ENCODE results near the gene MUC15. TPM values are rescaled to one million over a fixed set of nuclear protein-coding genes. Genes with fewer than 3 reads are reported as not detected.

The MUC15 gene
- total and polyA plus RNA-seq, 12 donors: 0.01 TPM; not detected in 11

DNA sequence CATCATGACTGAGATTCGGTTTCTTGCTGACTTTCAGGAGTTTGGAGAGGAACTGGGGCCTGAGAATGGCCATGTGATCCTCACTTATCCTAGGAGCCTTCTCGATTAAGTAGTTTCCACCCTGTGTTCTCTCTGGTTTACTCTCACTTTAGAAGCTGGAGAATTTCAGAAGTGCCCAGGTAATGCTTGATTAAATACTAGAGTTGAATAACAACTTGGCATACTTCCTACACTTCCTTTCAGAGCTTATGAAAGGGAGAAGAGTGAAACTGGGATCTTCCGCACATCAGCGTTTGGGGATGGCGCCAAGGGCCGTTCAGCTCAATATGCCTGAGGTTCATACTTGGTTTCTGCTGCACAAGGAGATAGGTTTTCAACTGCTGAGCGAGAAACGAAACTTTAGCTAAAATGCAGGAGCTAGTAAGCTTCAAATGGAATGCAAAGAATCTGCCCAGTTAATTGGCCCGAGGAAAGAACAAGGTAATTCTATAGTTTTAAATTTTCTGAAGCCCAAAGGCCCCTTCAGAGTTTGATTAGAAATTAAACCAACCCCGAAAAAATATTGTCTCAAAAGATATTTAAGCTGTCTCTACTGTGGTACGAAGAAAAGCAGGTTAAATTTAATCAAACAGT lies 823 bp upstream of the MUC15 start:
- WGBS, 2 donors: 78 to 80% methylated on average over 11 of the region's 11 CpGs
- Histone ChIP-seq H3K36me3 (no peaks in the 10 kb centered on the region), H3K4me1 (no peaks in the 10 kb centered on the region), H3K27me3 (no peaks in the 10 kb centered on the region), H3K9me3 (no peaks in the 10 kb centered on the region), H3K27ac (no peak overlapping the region), H3K4me3 (no peak overlapping the region)
- intact Hi-C loops (cut with DNase I): no loop called here
- TF ChIP-seq, protein P1, sequence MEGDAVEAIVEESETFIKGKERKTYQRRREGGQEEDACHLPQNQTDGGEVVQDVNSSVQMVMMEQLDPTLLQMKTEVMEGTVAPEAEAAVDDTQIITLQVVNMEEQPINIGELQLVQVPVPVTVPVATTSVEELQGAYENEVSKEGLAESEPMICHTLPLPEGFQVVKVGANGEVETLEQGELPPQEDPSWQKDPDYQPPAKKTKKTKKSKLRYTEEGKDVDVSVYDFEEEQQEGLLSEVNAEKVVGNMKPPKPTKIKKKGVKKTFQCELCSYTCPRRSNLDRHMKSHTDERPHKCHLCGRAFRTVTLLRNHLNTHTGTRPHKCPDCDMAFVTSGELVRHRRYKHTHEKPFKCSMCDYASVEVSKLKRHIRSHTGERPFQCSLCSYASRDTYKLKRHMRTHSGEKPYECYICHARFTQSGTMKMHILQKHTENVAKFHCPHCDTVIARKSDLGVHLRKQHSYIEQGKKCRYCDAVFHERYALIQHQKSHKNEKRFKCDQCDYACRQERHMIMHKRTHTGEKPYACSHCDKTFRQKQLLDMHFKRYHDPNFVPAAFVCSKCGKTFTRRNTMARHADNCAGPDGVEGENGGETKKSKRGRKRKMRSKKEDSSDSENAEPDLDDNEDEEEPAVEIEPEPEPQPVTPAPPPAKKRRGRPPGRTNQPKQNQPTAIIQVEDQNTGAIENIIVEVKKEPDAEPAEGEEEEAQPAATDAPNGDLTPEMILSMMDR (IDR thresholded peaks at IDR 0.05): no peak
- ATAC-seq (no peak), DNase-seq (no peak)

DNA sequence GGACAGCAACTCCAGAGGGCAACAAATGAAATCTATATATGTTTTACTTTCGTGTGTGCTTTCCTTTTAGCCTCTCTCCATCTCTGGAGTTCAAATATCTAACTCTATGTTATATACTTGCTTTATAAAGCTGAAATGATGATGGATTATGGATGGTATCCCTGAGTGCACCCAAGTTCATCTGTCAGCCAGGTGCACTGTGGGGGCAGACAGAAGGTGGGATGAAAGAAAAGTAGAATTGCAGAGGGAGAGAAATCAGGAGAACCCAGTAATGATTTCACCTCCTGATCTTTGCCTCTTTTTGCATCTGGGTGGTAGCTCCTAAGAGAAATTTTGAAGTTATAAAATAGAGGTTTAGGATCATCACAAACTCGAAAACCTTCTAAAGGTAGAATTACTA lies 2.4 kb downstream of the MUC15 start:
- Histone ChIP-seq H3K27me3 (no peaks in the 10 kb centered on the region), H3K36me3 (no peaks in the 10 kb centered on the region), H3K4me3 (no peak overlapping the region), H3K4me1 (no peaks in the 10 kb centered on the region), H3K9me3 (no peaks in the 10 kb centered on the region), H3K27ac (no peak overlapping the region)
- TF ChIP-seq, protein P1 (IDR thresholded peaks at IDR 0.05): no peak
- intact Hi-C loops (cut with DNase I): no loop called here
- ATAC-seq (no peak), DNase-seq (no peak)
- WGBS, 2 donors: 53 to 71% methylated on average over 2 of the region's 2 CpGs

DNA sequence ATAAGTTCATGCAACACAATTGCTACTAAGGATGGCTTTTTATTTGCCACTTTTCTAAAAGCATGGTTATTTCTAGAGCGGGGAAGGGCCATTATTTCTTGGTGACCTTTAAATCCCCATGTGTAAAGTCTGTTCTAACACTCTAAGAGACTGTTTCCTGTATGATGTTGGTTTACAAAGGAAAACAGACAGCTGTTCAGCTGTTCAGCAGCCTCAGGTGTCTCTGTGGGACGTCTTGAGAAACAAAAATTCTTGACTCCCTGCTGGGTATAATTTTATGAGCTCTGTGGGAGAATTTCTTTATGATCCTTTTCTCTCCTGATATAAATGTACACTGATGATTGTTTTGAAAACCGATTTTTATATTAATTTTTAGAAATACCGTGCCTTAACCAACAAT lies 13.9 kb downstream of the MUC15 start:
- WGBS, 2 donors: 54 to 58% methylated on average over 4 of the region's 4 CpGs
- H3K27ac ChIP-seq: no peak overlapping the region
- H3K4me3 ChIP-seq: no peak overlapping the region
- no peaks in the 10 kb centered on the region for H3K9me3 ChIP-seq
- DNase-seq (no peak), ATAC-seq (no peak)
- H3K4me1 ChIP-seq: no peaks in the 10 kb centered on the region
- no peaks in the 10 kb centered on the region for H3K36me3 ChIP-seq
- TF ChIP-seq, protein P1 (IDR thresholded peaks at IDR 0.05): no peak
- intact Hi-C loops (cut with DNase I): no loop called here
- H3K27me3 ChIP-seq: no peaks in the 10 kb centered on the region

DNA sequence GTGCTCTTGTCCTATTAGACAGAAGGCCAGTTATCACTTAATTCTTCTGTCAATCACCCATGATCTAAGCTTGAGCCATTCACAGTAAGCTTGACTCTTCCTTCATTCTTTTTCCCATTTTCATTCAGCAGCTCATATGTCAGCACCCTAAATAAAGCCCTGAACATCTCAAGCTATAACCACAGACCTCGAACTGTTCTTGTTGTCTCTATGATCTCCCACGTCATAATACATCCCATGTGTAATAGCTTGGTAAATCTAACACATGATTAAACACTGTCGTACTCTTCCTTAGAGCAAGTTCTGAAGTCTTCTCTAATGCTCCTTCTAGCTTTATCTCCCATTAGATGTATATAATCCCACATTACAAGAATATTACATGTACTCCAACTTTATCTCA lies 14.4 kb downstream of the MUC15 start:
- no peak for DNase-seq
- no peak overlapping the region for H3K27ac ChIP-seq
- H3K4me3 ChIP-seq: no peak overlapping the region
- TF ChIP-seq, protein P1 (IDR thresholded peaks at IDR 0.05): no peak
- WGBS, 2 donors: 48 to 63% methylated on average over 3 of the region's 3 CpGs
- no peaks in the 10 kb centered on the region for H3K27me3 ChIP-seq
- no peaks in the 10 kb centered on the region for H3K4me1 ChIP-seq
- no peak for ATAC-seq
- intact Hi-C loops (cut with DNase I): no loop called here
- H3K9me3 ChIP-seq: no peaks in the 10 kb centered on the region
- H3K36me3 ChIP-seq: no peaks in the 10 kb centered on the region

All from heart right ventricle (tissue), 16 donors.